ENCODE results near the gene PHF21A. TPM values are rescaled to one million over a fixed set of nuclear protein-coding genes. Genes with fewer than 3 reads are reported as not detected.

Gene PHF21A
- total RNA-seq, 1 donor from 2014 or later, result 69.3 TPM

GRCh38 chr11:46114961-46115360 is 6.3 kb downstream of the PHF21A start:
- H3K27ac ChIP-seq (ENCODE audit: low read depth, low read length), result no peak overlapping the region
- peaks cover 50% of the 10 kb centered on the region for H4K20me1 ChIP-seq (ENCODE audit: insufficient read depth, low read length)
- H3K9me3 ChIP-seq (ENCODE audit: insufficient read depth, low read depth, low read length), result no peaks in the 10 kb centered on the region
- H3K4me3 Mint-ChIP-seq (ENCODE audit: unreplicated experiment), result no peak overlapping the region
- peaks cover 87% of the 10 kb centered on the region for H3K79me2 ChIP-seq (ENCODE audit: insufficient read depth, low read length)
- no peak overlapping the region for H3K4me2 ChIP-seq (ENCODE audit: low read length)
- H2AFZ ChIP-seq (ENCODE audit: low read depth, low read length), result no peak overlapping the region
- H3K9me3 Mint-ChIP-seq (ENCODE audit: unreplicated experiment), result no peaks in the 10 kb centered on the region
- no peak overlapping the region for H3K27ac Mint-ChIP-seq (ENCODE audit: unreplicated experiment)
- no peaks in the 10 kb centered on the region for H3K36me3 ChIP-seq (ENCODE audit: insufficient read depth, low read length)
- H3K4me1 ChIP-seq (ENCODE audit: insufficient read depth, low read length), result peaks cover 4% of the 10 kb centered on the region
- H3K4me1 Mint-ChIP-seq (ENCODE audit: low read depth, unreplicated experiment), result peaks cover 26% of the 10 kb centered on the region
- H3K9ac ChIP-seq (ENCODE audit: low read length), result no peak overlapping the region
- H3K27me3 ChIP-seq (ENCODE audit: insufficient read depth, low read length), result no peaks in the 10 kb centered on the region
- FAIRE-seq, result no peak
- no peak overlapping the region for H3K4me3 ChIP-seq (ENCODE audit: insufficient read depth, low read depth, low read length)
- no peaks in the 10 kb centered on the region for H3K36me3 Mint-ChIP-seq (ENCODE audit: low read depth, unreplicated experiment)
- TF ChIP-seq, protein P1, sequence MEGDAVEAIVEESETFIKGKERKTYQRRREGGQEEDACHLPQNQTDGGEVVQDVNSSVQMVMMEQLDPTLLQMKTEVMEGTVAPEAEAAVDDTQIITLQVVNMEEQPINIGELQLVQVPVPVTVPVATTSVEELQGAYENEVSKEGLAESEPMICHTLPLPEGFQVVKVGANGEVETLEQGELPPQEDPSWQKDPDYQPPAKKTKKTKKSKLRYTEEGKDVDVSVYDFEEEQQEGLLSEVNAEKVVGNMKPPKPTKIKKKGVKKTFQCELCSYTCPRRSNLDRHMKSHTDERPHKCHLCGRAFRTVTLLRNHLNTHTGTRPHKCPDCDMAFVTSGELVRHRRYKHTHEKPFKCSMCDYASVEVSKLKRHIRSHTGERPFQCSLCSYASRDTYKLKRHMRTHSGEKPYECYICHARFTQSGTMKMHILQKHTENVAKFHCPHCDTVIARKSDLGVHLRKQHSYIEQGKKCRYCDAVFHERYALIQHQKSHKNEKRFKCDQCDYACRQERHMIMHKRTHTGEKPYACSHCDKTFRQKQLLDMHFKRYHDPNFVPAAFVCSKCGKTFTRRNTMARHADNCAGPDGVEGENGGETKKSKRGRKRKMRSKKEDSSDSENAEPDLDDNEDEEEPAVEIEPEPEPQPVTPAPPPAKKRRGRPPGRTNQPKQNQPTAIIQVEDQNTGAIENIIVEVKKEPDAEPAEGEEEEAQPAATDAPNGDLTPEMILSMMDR (IDR thresholded peaks at IDR 0.05; ENCODE audit: insufficient read depth, low read depth, low read length), result no peak
- TF ChIP-seq EZH2 (IDR thresholded peaks at IDR 0.05; ENCODE audit: insufficient read depth, low read length), result no peak
- no peaks in the 10 kb centered on the region for H3K27me3 Mint-ChIP-seq (ENCODE audit: low read depth, unreplicated experiment)
- DNase-seq (ENCODE audit: low read depth), result no peak

- no peak for DNase-seq (ENCODE audit: low read depth)
- Histone ChIP-seq H3K4me3 (ENCODE audit: insufficient read depth, low read depth, low read length) (no peak overlapping the region), H3K4me1 (ENCODE audit: insufficient read depth, low read length) (peaks cover 4% of the 10 kb centered on the region), H3K36me3 (ENCODE audit: insufficient read depth, low read length) (no peaks in the 10 kb centered on the region), H2AFZ (ENCODE audit: low read depth, low read length) (no peak overlapping the region), H3K27me3 (ENCODE audit: insufficient read depth, low read length) (no peaks in the 10 kb centered on the region), H3K9ac (ENCODE audit: low read length) (no peak overlapping the region), H4K20me1 (ENCODE audit: insufficient read depth, low read length) (peaks cover 53% of the 10 kb centered on the region), H3K4me2 (ENCODE audit: low read length) (no peak overlapping the region), H3K27ac (ENCODE audit: low read depth, low read length) (no peak overlapping the region), H3K79me2 (ENCODE audit: insufficient read depth, low read length) (peaks cover 89% of the 10 kb centered on the region), H3K9me3 (ENCODE audit: insufficient read depth, low read depth, low read length) (no peaks in the 10 kb centered on the region)
- FAIRE-seq, result no peak
- Mint-ChIP-seq H3K27me3 (ENCODE audit: low read depth, unreplicated experiment) (no peaks in the 10 kb centered on the region), H3K36me3 (ENCODE audit: low read depth, unreplicated experiment) (no peaks in the 10 kb centered on the region), H3K9me3 (ENCODE audit: unreplicated experiment) (no peaks in the 10 kb centered on the region), H3K27ac (ENCODE audit: unreplicated experiment) (no peak overlapping the region), H3K4me3 (ENCODE audit: unreplicated experiment) (no peak overlapping the region), H3K4me1 (ENCODE audit: low read depth, unreplicated experiment) (peaks cover 26% of the 10 kb centered on the region)
- TF ChIP-seq, protein P1 (IDR thresholded peaks at IDR 0.05; ENCODE audit: insufficient read depth, low read depth, low read length), result no peak
- no peak for TF ChIP-seq EZH2 (IDR thresholded peaks at IDR 0.05; ENCODE audit: insufficient read depth, low read length)
Observed at GRCh38 chr11:46114378-46114777, 6.9 kb downstream of the PHF21A start.

DNA sequence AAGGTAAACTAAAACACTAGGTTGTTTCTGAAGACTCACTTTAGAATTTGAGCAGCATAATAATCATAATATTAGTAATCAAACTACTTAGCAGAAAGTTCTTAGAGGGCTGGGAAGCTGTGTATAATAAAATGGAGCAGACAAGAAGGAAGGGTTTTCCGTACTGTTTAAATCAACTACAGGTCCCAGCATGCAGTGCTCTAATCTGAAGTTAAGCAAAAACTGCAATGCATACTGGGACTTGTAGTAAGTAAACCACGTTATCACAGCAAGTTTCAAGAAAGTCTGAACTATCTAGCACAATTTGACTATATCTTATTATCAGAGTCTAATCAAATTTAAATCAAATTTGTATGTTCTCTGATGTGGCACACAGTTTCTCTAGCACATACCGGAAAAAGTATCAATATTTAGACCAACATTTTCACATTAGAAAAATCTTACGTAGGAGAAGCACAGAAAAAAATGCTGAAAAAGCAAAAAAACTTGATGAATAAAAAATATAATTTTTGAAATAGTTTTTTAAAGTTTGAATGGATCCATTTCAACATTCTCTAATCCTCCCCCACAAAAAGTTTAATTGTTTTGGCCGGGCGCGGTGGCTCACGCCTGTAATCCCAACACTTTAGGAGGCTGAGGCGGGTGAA is 8.2 kb downstream of the PHF21A start:
- no peaks in the 10 kb centered on the region for H3K4me1 ChIP-seq (ENCODE audit: insufficient read depth, low read length)
- Mint-ChIP-seq H3K27ac (ENCODE audit: unreplicated experiment) (no peak overlapping the region), H3K27me3 (ENCODE audit: low read depth, unreplicated experiment) (no peaks in the 10 kb centered on the region), H3K4me1 (ENCODE audit: low read depth, unreplicated experiment) (peaks cover 26% of the 10 kb centered on the region), H3K9me3 (ENCODE audit: unreplicated experiment) (no peaks in the 10 kb centered on the region), H3K4me3 (ENCODE audit: unreplicated experiment) (no peak overlapping the region), H3K36me3 (ENCODE audit: low read depth, unreplicated experiment) (no peaks in the 10 kb centered on the region)
- H3K27me3 ChIP-seq (ENCODE audit: insufficient read depth, low read length), result no peaks in the 10 kb centered on the region
- H3K9me3 ChIP-seq (ENCODE audit: insufficient read depth, low read depth, low read length), result no peaks in the 10 kb centered on the region
- no peak overlapping the region for H3K9ac ChIP-seq (ENCODE audit: low read length)
- peak; percentile 59 for DNase-seq (ENCODE audit: low read depth)
- TF ChIP-seq EZH2 (IDR thresholded peaks at IDR 0.05; ENCODE audit: insufficient read depth, low read length), result no peak
- TF ChIP-seq, protein P1 (IDR thresholded peaks at IDR 0.05; ENCODE audit: insufficient read depth, low read depth, low read length), result no peak
- H3K27ac ChIP-seq (ENCODE audit: low read depth, low read length), result no peak overlapping the region
- H3K36me3 ChIP-seq (ENCODE audit: insufficient read depth, low read length), result no peaks in the 10 kb centered on the region
- peaks cover 51% of the 10 kb centered on the region for H4K20me1 ChIP-seq (ENCODE audit: insufficient read depth, low read length)
- no peak overlapping the region for H3K4me2 ChIP-seq (ENCODE audit: low read length)
- no peak overlapping the region for H2AFZ ChIP-seq (ENCODE audit: low read depth, low read length)
- peaks cover 85% of the 10 kb centered on the region for H3K79me2 ChIP-seq (ENCODE audit: insufficient read depth, low read length)
- no peak overlapping the region for H3K4me3 ChIP-seq (ENCODE audit: insufficient read depth, low read depth, low read length)
- no peak for FAIRE-seq

Data from astrocyte (in vitro differentiated cells and primary cell).